ENCODE data around the gene LRRC23.
A peak's percentile ranks its signal among the peaks of the same experiment; 100 is the strongest.
"Not testable (repeated sequence)": the region's sequence is repeated elsewhere in the genome, so short reads cannot be mapped to it uniquely, and the experiment has no call there.

LRRC23 gene

GRCh38 chr12:6872073-6873048 is 32.3 kb upstream of the LRRC23 start:
- peak; percentile 60 to 63 for DNase-seq (ENCODE audit: low read depth in 2 of 2)

- DNase-seq (ENCODE audit: low read depth in 2 of 2), result peak; percentile 97 to 99
Measured at GRCh38 chr12:6873094-6874014, 31.3 kb upstream of the LRRC23 start, which contains the start of gene SPSB2. Gene SPSB2 (minus strand): TSS chr12:6873303. CDS start chr12:6872901, 402 bp downstream.

- not testable (repeated sequence) for DNase-seq (ENCODE audit: low read depth in 2 of 2)
Measured at GRCh38 chr12:6874015-6874368, 30.6 kb upstream of the LRRC23 start.

GRCh38 chr12:6879824-6880223 is 24.8 kb upstream of the LRRC23 start:
- not testable (repeated sequence) for DNase-seq (ENCODE audit: low read depth in 2 of 2)

- DNase-seq (ENCODE audit: low read depth in 2 of 2), result no peak
Measured at GRCh38 chr12:6883252-6883651, 21.4 kb upstream of the LRRC23 start.

- DNase-seq (ENCODE audit: low read depth in 2 of 2), result no peak
Measured at GRCh38 chr12:6883683-6884082, 20.9 kb upstream of the LRRC23 start.

GRCh38 chr12:6884539-6884938 is 20.1 kb upstream of the LRRC23 start:
- no peak for DNase-seq (ENCODE audit: low read depth in 2 of 2)

GRCh38 chr12:6886206-6886999 is 18.2 kb upstream of the LRRC23 start:
- not testable (repeated sequence) for DNase-seq (ENCODE audit: low read depth in 2 of 2)

GRCh38 chr12:6887460-6887859 is 17.2 kb upstream of the LRRC23 start:
- no peak for DNase-seq (ENCODE audit: low read depth in 2 of 2)

- no peak for DNase-seq (ENCODE audit: low read depth in 2 of 2)
Measured at GRCh38 chr12:6888360-6888759, 16.3 kb upstream of the LRRC23 start.

GRCh38 chr12:6888794-6889193 is 15.8 kb upstream of the LRRC23 start:
- DNase-seq (ENCODE audit: low read depth in 2 of 2), result not testable (repeated sequence)

GRCh38 chr12:6889775-6890573 is 14.6 kb upstream of the LRRC23 start:
- DNase-seq (ENCODE audit: low read depth in 2 of 2), result not testable (repeated sequence)

- peak; percentile 97 to 98 for DNase-seq (ENCODE audit: low read depth in 2 of 2)
Measured at GRCh38 chr12:6890789-6891645, 13.6 kb upstream of the LRRC23 start.

GRCh38 chr12:6891646-6892001 is 13.0 kb upstream of the LRRC23 start:
- no peak for DNase-seq (ENCODE audit: low read depth in 2 of 2)

- not testable (repeated sequence) for DNase-seq (ENCODE audit: low read depth in 2 of 2)
Measured at GRCh38 chr12:6892683-6893082, 11.9 kb upstream of the LRRC23 start.

GRCh38 chr12:6894321-6894720 is 10.3 kb upstream of the LRRC23 start:
- no peak for DNase-seq (ENCODE audit: low read depth in 2 of 2)

GRCh38 chr12:6896846-6897435 is 7.7 kb upstream of the LRRC23 start:
- DNase-seq (ENCODE audit: low read depth in 2 of 2), result no peak

GRCh38 chr12:6899427-6899826 is 5.2 kb upstream of the LRRC23 start:
- no peak for DNase-seq (ENCODE audit: low read depth in 2 of 2)

- DNase-seq (ENCODE audit: low read depth in 2 of 2), result no peak
Measured at GRCh38 chr12:6899837-6900519, 4.6 kb upstream of the LRRC23 start.

All from stimulated activated CD8-positive, alpha-beta memory T cell treated with anti-CD3 and anti-CD28 coated beads, Interleukin-15, amount 100 ng/mL, for 4 hours (primary cell).